ENCODE results near the gene UMAD1.

- TF ChIP-seq RFX5 (IDR thresholded peaks at IDR 0.05; ENCODE audit: low read depth, low read length) (no peak), CTCF (conservative IDR thresholded peaks at IDR 0.05; ENCODE audit: low read depth, low read length) (no peak), POLR2A (IDR thresholded peaks at IDR 0.05; ENCODE audit: low read depth, low read length) (no peak)
These were observed 158.6 kb downstream of the UMAD1 start for GRCh38 chr7:7799138-7799537.
